Loucy (cell line): Measurements from ENCODE around the gene FMNL3.

Experiments used
- CTCF ChIP-seq: fragments of 200-600 bp; sonication (generic); conservative IDR thresholded peaks from 2 replicates; pipeline ENCODE4 v1.5.1; 2014; ENCODE audit warnings: mild to moderate bottlenecking, antibody characterized with exemption, low read length
- EZH2phosphoT487 ChIP-seq: fragments of 200-600 bp; IDR thresholded peaks from 2 replicates; pipeline ENCODE4 v1.6.1; 2018; ENCODE audit warnings: antibody characterized with exemption, mild to moderate bottlenecking, moderate library complexity, borderline replicate concordance

GRCh38 chr12:49647827-49648711 lies 59.1 kb downstream of the FMNL3 start:
- TF ChIP-seq CTCF (no peak), EZH2phosphoT487 (no peak)
